Liver (tissue), 9 donors: ENCODE data around the gene OAS2. TPM values are rescaled to one million over a fixed set of nuclear protein-coding genes. Genes with fewer than 3 reads are reported as not detected.

Source experiments
- DNase-seq: peaks from one replicate; pipeline ENCODE4 v3.0.0-alpha.2; 2017; ENCODE audit warnings: low spot score
- H3K27ac ChIP-seq, 2 donors: one replicate each; pipeline ENCODE4 v1.7.0; 2013; ENCODE audit warnings: inconsistent platforms in 2 of 2, low read length in 2 of 2, control low read depth in 1 of 2, low read depth in 1 of 2, mild to moderate bottlenecking in 1 of 2
- H3K27me3 ChIP-seq, 4 donors: one replicate each; pipeline versions ENCODE4 v1.6.1 to v1.7.0; 2013; ENCODE audit warnings: low read length in 3 of 4, inconsistent platforms in 1 of 4, mild to moderate bottlenecking in 1 of 4, moderate library complexity in 1 of 4; ENCODE audit not compliant: control insufficient read depth in 4 of 4, insufficient read depth in 4 of 4
- H3K36me3 ChIP-seq, 4 donors: one replicate each; pipeline versions ENCODE4 v1.6.1 to v1.7.0; 2013; ENCODE audit warnings: low read length in 3 of 4, mild to moderate bottlenecking in 3 of 4, low read depth in 1 of 4, moderate library complexity in 1 of 4; ENCODE audit not compliant: control insufficient read depth in 4 of 4, insufficient read depth in 3 of 4
- H3K4me1 ChIP-seq, 4 donors: one replicate each; pipeline versions ENCODE4 v1.6.1 to v1.7.0; 2013; ENCODE audit warnings: low read length in 3 of 4, mild to moderate bottlenecking in 3 of 4, moderate library complexity in 1 of 4; ENCODE audit not compliant: control insufficient read depth in 4 of 4, insufficient read depth in 4 of 4
- H3K4me3 ChIP-seq, 3 donors: one replicate each; pipeline versions ENCODE4 v1.6.1 to v1.7.0; 2013; ENCODE audit warnings: low read length in 3 of 3, control low read depth in 1 of 3, low read depth in 1 of 3, mild to moderate bottlenecking in 1 of 3
- H3K9ac ChIP-seq, 2 donors: one replicate each; pipeline ENCODE4 v1.7.0; 2013; ENCODE audit warnings: low read length in 2 of 2, mild to moderate bottlenecking in 2 of 2, moderate library complexity in 2 of 2, control low read depth in 1 of 2, low read depth in 1 of 2
- H3K9me3 ChIP-seq, 4 donors: one replicate each; pipeline versions ENCODE4 v1.6.1 to v1.7.0; 2013; ENCODE audit warnings: low read length in 3 of 4; ENCODE audit not compliant: control insufficient read depth in 4 of 4
- EGR1 ChIP-seq, 2 donors: IDR thresholded peaks; 2 replicates each; pipeline ENCODE4 v1.6.1; 2016 to 2018; ENCODE audit warnings: antibody characterized with exemption in 2 of 2, low read depth in 2 of 2
- FOXA1 ChIP-seq: IDR thresholded peaks from 2 replicates; pipeline ENCODE4 v1.6.1; 2016; ENCODE audit warnings: antibody characterized with exemption
- FOXA2 ChIP-seq: IDR thresholded peaks from 2 replicates; pipeline ENCODE4 v1.6.1; 2016; ENCODE audit warnings: antibody characterized with exemption
- GABPA ChIP-seq, 2 donors: IDR thresholded peaks in 1 of 2; conservative IDR thresholded peaks in 1 of 2; 2 replicates each; pipeline ENCODE4 v1.6.1; 2016; ENCODE audit warnings: antibody characterized with exemption in 2 of 2, mild to moderate bottlenecking in 1 of 2, moderate library complexity in 1 of 2
- JUND ChIP-seq, 2 donors: IDR thresholded peaks; 2 replicates each; pipeline ENCODE4 v1.6.1; 2016; ENCODE audit warnings: antibody characterized with exemption in 2 of 2
- NR2F2 ChIP-seq: IDR thresholded peaks from 2 replicates; pipeline ENCODE4 v1.6.1; 2016; ENCODE audit warnings: antibody characterized with exemption
- RAD21 ChIP-seq, 2 donors: IDR thresholded peaks; 2 replicates each; pipeline ENCODE4 v1.6.1; 2016; ENCODE audit warnings: antibody characterized with exemption in 2 of 2, mild to moderate bottlenecking in 2 of 2
- RXRA ChIP-seq, 2 donors: IDR thresholded peaks; 2 replicates each; pipeline ENCODE4 v1.6.1; 2017 to 2018; ENCODE audit warnings: antibody characterized with exemption in 2 of 2, mild to moderate bottlenecking in 1 of 2
- SP1 ChIP-seq: IDR thresholded peaks from 2 replicates; pipeline ENCODE4 v1.6.1; 2018; ENCODE audit warnings: antibody characterized with exemption, mild to moderate bottlenecking
- TAF1 ChIP-seq: conservative IDR thresholded peaks from 2 replicates; pipeline ENCODE4 v1.6.1; 2016; ENCODE audit warnings: antibody characterized with exemption, mild to moderate bottlenecking
- YY1 ChIP-seq: IDR thresholded peaks from 2 replicates; pipeline ENCODE4 v1.6.1; 2016; ENCODE audit warnings: antibody characterized with exemption, mild to moderate bottlenecking
- WGBS: extraction: QIAGEN DNeasy Blood & Tissue Kit; methylation state at CpG from one replicate; pipeline ENCODE4 v1.1.7; 2013; 5-methylcytosine and 5-hydroxymethylcytosine counted together
- polyA plus RNA-seq, 2 donors: library from polyadenylated mRNA; stranded (reverse) in 1 of 2; unstranded in 1 of 2; fragments of 200-250 nt in 1 of 2; fragments of >200 nt in 1 of 2; fragmentation: Nextera tagmentation in 1 of 2; extraction: Ambion mirVana in 1 of 2; gene quantifications; one replicate each; pipeline versions ENCODE4 v1.2.1 to v1.2.3, GENCODE V29; 2013 to 2015
- total RNA-seq, 2 donors: library from RNA; depleted of rRNA; stranded (reverse); fragments of >200 nt; gene quantifications; one replicate each; pipeline ENCODE4 v1.2.3, GENCODE V29; 2014
- TF ChIP-seq, protein P1 (sequence below): IDR thresholded peaks from 2 replicates; pipeline ENCODE4 v1.6.1; 2016; ENCODE audit warnings: antibody characterized with exemption
- TF ChIP-seq, protein P2 (sequence below): IDR thresholded peaks from 2 replicates; pipeline ENCODE4 v1.6.1; 2016; ENCODE audit warnings: antibody characterized with exemption, mild to moderate bottlenecking
- TF ChIP-seq, protein P3 (sequence below): fragments of 150-350 bp; IDR thresholded peaks from 2 replicates; pipeline ENCODE4 v1.5.1; 2017; ENCODE audit warnings: improper control_type of control experiment, low read depth, low read length; ENCODE audit not compliant: missing input control
- TF ChIP-seq, protein P4 (sequence below): IDR thresholded peaks from 2 replicates; pipeline ENCODE4 v1.6.1; 2016; ENCODE audit warnings: antibody characterized with exemption
- TF ChIP-seq, protein P5 (sequence below): IDR thresholded peaks from 2 replicates; pipeline ENCODE4 v1.6.1; 2016; ENCODE audit warnings: antibody characterized with exemption
- donor health status: healthy.
- donor health status: healthy.
- donor health status: healthy.
- donor health status: healthy.
- donor health status: healthy.

OAS2 gene
- total and polyA plus RNA-seq, 4 donors: 3.3 to 9.4 (median 6.9) TPM

DNA sequence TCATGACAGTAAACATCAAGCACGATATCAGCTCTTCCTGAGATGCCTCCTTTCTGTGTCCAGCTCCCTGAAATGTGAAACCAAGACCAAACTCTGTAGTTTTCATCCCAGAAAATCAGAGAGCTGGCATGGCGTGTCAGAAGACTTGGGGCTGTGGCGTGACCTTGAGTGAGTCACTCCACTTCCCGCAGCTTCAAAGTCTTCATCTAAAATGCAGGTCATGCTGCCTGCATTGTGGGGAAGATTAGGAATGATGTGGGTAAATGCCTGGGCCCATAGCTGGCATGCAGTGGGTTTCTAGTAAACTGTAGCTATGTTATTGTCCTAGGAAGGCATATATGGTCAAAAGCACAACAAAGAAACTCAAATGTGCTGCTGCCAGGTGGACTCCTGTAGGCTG, 28.8 kb downstream of the OAS2 start:
- Histone ChIP-seq H3K27me3 (no peaks in the 10 kb centered on the region), H3K9ac (no peak overlapping the region), H3K36me3 (peaks cover 0 to 44% (median 25%) of the 10 kb centered on the region in 4 donors), H3K9me3 (peaks cover 0 to 3% (median 0%) of the 10 kb centered on the region in 4 donors), H3K4me3 (no peak overlapping the region), H3K4me1 (peaks cover 0 to 4% (median 4%) of the 10 kb centered on the region in 4 donors), H3K27ac (no peak overlapping the region)
- 87% methylated on average over 4 of the region's 4 CpGs for WGBS
- TF ChIP-seq, protein P1, sequence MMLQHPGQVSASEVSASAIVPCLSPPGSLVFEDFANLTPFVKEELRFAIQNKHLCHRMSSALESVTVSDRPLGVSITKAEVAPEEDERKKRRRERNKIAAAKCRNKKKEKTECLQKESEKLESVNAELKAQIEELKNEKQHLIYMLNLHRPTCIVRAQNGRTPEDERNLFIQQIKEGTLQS: no peak
- TF ChIP-seq RXRA (IDR thresholded peaks at IDR 0.05) (no peak), FOXA2 (no peak), TAF1 (no peak), JUND (IDR thresholded peaks at IDR 0.05) (no peak), NR2F2 (no peak), YY1 (no peak), EGR1 (IDR thresholded peaks at IDR 0.05; ENCODE audit: low read depth in 2 of 2) (no peak), GABPA (IDR thresholded peaks at IDR 0.05 in 1 of 2, conservative IDR thresholded peaks at IDR 0.05 in 1 of 2) (no peak), RAD21 (IDR thresholded peaks at IDR 0.05) (no peak), FOXA1 (no peak), SP1 (no peak)
- TF ChIP-seq, protein P2, sequence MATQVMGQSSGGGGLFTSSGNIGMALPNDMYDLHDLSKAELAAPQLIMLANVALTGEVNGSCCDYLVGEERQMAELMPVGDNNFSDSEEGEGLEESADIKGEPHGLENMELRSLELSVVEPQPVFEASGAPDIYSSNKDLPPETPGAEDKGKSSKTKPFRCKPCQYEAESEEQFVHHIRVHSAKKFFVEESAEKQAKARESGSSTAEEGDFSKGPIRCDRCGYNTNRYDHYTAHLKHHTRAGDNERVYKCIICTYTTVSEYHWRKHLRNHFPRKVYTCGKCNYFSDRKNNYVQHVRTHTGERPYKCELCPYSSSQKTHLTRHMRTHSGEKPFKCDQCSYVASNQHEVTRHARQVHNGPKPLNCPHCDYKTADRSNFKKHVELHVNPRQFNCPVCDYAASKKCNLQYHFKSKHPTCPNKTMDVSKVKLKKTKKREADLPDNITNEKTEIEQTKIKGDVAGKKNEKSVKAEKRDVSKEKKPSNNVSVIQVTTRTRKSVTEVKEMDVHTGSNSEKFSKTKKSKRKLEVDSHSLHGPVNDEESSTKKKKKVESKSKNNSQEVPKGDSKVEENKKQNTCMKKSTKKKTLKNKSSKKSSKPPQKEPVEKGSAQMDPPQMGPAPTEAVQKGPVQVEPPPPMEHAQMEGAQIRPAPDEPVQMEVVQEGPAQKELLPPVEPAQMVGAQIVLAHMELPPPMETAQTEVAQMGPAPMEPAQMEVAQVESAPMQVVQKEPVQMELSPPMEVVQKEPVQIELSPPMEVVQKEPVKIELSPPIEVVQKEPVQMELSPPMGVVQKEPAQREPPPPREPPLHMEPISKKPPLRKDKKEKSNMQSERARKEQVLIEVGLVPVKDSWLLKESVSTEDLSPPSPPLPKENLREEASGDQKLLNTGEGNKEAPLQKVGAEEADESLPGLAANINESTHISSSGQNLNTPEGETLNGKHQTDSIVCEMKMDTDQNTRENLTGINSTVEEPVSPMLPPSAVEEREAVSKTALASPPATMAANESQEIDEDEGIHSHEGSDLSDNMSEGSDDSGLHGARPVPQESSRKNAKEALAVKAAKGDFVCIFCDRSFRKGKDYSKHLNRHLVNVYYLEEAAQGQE: no peak
- TF ChIP-seq, protein P3, sequence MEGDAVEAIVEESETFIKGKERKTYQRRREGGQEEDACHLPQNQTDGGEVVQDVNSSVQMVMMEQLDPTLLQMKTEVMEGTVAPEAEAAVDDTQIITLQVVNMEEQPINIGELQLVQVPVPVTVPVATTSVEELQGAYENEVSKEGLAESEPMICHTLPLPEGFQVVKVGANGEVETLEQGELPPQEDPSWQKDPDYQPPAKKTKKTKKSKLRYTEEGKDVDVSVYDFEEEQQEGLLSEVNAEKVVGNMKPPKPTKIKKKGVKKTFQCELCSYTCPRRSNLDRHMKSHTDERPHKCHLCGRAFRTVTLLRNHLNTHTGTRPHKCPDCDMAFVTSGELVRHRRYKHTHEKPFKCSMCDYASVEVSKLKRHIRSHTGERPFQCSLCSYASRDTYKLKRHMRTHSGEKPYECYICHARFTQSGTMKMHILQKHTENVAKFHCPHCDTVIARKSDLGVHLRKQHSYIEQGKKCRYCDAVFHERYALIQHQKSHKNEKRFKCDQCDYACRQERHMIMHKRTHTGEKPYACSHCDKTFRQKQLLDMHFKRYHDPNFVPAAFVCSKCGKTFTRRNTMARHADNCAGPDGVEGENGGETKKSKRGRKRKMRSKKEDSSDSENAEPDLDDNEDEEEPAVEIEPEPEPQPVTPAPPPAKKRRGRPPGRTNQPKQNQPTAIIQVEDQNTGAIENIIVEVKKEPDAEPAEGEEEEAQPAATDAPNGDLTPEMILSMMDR: no peak
- TF ChIP-seq, protein P4, sequence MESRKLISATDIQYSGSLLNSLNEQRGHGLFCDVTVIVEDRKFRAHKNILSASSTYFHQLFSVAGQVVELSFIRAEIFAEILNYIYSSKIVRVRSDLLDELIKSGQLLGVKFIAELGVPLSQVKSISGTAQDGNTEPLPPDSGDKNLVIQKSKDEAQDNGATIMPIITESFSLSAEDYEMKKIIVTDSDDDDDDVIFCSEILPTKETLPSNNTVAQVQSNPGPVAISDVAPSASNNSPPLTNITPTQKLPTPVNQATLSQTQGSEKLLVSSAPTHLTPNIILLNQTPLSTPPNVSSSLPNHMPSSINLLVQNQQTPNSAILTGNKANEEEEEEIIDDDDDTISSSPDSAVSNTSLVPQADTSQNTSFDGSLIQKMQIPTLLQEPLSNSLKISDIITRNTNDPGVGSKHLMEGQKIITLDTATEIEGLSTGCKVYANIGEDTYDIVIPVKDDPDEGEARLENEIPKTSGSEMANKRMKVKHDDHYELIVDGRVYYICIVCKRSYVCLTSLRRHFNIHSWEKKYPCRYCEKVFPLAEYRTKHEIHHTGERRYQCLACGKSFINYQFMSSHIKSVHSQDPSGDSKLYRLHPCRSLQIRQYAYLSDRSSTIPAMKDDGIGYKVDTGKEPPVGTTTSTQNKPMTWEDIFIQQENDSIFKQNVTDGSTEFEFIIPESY: no peak
- DNase-seq: no peak

DNA sequence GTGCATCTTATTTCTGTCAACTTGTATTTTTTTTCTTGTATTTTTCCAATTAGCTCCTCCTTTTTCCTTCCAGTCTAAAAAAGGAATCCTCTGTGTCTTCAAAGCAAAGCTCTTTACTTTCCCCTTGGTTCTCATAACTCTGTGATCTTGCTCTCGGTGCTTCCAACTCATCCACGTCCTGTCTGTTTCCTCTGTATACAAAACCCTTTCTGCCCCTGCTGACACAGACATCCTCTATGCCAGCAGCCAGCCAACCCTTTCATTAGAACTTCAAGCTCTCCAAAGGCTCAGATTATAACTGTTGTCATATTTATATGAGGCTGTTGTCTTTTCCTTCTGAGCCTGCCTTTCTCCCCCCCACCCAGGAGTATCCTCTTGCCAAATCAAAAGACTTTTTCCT, 32.4 kb downstream of the OAS2 start:
- 73% methylated on average over 2 of the region's 2 CpGs for WGBS
- peaks cover 0 to 3% (median 0%) of the 10 kb centered on the region in 4 donors for H3K9me3 ChIP-seq
- no peak overlapping the region for H3K4me3 ChIP-seq
- TF ChIP-seq, protein P5, sequence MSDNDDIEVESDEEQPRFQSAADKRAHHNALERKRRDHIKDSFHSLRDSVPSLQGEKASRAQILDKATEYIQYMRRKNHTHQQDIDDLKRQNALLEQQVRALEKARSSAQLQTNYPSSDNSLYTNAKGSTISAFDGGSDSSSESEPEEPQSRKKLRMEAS: no peak
- TF ChIP-seq EGR1 (IDR thresholded peaks at IDR 0.05; ENCODE audit: low read depth in 2 of 2) (no peak), TAF1 (no peak), SP1 (no peak), JUND (IDR thresholded peaks at IDR 0.05) (no peak), FOXA1 (no peak), GABPA (IDR thresholded peaks at IDR 0.05 in 1 of 2, conservative IDR thresholded peaks at IDR 0.05 in 1 of 2) (no peak), NR2F2 (no peak), FOXA2 (no peak)
- TF ChIP-seq, protein P4: no peak
- no peaks in the 10 kb centered on the region for H3K4me1 ChIP-seq
- H3K27me3 ChIP-seq: no peaks in the 10 kb centered on the region
- no peak for DNase-seq
- no peak overlapping the region for H3K27ac ChIP-seq
- no peak overlapping the region for H3K9ac ChIP-seq
- peaks cover 0 to 41% (median 23%) of the 10 kb centered on the region in 4 donors for H3K36me3 ChIP-seq
